ENCODE results near the gene APOA4. TPM values are rescaled to one million over a fixed set of nuclear protein-coding genes. Genes with fewer than 3 reads are reported as not detected.

Gene APOA4
- total and polyA plus RNA-seq, 9 of the 15 experiments (the other 6 are each of a cell fraction or from before 2014, with no cell fraction given): 0.07 TPM; not detected in 8

DNA sequence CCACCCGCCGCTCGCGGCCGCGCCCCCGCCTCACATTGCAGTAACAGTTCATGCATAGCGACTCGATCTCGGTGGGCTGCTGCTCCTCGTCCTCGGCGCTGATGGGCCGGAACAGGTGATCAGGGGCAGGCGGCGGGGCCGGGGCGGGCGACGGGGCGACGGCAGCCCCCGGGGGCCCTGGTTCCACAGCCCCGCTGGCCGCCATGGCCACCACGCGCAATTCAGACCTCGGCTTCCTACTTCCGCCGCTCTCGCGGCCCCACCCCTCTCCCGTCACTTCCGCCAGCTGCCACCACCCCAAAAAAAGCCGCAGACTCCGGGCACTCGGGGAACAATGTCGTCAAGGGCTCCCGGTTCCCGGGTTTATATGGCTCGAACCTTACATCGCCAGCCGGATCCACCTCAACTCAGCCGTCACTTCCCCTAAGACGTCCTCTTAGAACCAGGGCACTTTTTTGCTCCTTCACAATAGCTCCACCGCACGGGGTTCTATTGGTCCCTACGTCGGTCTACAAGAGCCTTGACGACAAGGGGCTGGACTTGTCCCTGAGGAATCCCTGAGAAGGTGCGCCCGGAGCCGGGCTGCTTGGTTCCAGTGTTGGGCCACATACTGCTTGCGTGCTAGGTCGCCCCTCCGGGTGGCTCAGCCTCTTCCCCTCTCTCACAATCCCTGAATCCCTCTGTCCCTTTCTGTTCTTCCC, 35.2 kb downstream of the APOA4 start, which contains the start of gene ZPR1 (continued):
- TF ChIP-seq HCFC1 (IDR thresholded peaks at IDR 0.05; ENCODE audit: low read depth, low read length): peak; percentile 56
- TF ChIP-seq, protein P1, sequence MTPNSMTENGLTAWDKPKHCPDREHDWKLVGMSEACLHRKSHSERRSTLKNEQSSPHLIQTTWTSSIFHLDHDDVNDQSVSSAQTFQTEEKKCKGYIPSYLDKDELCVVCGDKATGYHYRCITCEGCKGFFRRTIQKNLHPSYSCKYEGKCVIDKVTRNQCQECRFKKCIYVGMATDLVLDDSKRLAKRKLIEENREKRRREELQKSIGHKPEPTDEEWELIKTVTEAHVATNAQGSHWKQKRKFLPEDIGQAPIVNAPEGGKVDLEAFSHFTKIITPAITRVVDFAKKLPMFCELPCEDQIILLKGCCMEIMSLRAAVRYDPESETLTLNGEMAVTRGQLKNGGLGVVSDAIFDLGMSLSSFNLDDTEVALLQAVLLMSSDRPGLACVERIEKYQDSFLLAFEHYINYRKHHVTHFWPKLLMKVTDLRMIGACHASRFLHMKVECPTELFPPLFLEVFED (CRISPR knock-in tag; conservative IDR thresholded peaks at IDR 0.05): 0 out of 2 replicates have a peak, but pooled peaks have one; percentile 35
- TF ChIP-seq, protein P2, sequence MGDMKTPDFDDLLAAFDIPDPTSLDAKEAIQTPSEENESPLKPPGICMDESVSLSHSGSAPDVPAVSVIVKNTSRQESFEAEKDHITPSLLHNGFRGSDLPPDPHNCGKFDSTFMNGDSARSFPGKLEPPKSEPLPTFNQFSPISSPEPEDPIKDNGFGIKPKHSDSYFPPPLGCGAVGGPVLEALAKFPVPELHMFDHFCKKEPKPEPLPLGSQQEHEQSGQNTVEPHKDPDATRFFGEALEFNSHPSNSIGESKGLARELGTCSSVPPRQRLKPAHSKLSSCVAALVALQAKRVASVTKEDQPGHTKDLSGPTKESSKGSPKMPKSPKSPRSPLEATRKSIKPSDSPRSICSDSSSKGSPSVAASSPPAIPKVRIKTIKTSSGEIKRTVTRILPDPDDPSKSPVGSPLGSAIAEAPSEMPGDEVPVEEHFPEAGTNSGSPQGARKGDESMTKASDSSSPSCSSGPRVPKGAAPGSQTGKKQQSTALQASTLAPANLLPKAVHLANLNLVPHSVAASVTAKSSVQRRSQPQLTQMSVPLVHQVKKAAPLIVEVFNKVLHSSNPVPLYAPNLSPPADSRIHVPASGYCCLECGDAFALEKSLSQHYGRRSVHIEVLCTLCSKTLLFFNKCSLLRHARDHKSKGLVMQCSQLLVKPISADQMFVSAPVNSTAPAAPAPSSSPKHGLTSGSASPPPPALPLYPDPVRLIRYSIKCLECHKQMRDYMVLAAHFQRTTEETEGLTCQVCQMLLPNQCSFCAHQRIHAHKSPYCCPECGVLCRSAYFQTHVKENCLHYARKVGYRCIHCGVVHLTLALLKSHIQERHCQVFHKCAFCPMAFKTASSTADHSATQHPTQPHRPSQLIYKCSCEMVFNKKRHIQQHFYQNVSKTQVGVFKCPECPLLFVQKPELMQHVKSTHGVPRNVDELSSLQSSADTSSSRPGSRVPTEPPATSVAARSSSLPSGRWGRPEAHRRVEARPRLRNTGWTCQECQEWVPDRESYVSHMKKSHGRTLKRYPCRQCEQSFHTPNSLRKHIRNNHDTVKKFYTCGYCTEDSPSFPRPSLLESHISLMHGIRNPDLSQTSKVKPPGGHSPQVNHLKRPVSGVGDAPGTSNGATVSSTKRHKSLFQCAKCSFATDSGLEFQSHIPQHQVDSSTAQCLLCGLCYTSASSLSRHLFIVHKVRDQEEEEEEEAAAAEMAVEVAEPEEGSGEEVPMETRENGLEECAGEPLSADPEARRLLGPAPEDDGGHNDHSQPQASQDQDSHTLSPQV (IDR thresholded peaks at IDR 0.05): no peak
- TF ChIP-seq, protein P3, sequence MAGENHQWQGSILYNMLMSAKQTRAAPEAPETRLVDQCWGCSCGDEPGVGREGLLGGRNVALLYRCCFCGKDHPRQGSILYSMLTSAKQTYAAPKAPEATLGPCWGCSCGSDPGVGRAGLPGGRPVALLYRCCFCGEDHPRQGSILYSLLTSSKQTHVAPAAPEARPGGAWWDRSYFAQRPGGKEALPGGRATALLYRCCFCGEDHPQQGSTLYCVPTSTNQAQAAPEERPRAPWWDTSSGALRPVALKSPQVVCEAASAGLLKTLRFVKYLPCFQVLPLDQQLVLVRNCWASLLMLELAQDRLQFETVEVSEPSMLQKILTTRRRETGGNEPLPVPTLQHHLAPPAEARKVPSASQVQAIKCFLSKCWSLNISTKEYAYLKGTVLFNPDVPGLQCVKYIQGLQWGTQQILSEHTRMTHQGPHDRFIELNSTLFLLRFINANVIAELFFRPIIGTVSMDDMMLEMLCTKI (IDR thresholded peaks at IDR 0.05; ENCODE audit: partially characterized antibody): no peak
- TF ChIP-seq GATAD2A (IDR thresholded peaks at IDR 0.05): no peak
- TF ChIP-seq GTF2E2 (tag; IDR thresholded peaks at IDR 0.05): no peak
- TF ChIP-seq DNMT1 (IDR thresholded peaks at IDR 0.05): no peak
- TF ChIP-seq, protein P4, sequence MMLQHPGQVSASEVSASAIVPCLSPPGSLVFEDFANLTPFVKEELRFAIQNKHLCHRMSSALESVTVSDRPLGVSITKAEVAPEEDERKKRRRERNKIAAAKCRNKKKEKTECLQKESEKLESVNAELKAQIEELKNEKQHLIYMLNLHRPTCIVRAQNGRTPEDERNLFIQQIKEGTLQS (IDR thresholded peaks at IDR 0.05): no peak; the same call in 1 of the 2 replicates
- TF ChIP-seq, protein P4 (CRISPR knock-in tag; conservative IDR thresholded peaks at IDR 0.05): no peak
- no peak for TF ChIP-seq DDX20 (tag; IDR thresholded peaks at IDR 0.05; ENCODE audit: low read depth)
- no peak for TF ChIP-seq CBX8 (IDR thresholded peaks at IDR 0.05; ENCODE audit: borderline replicate concordance, extremely low read depth, low read depth, low read length, poor library complexity, severe bottlenecking)
- TF ChIP-seq SMAD2 (IDR thresholded peaks at IDR 0.05; ENCODE audit: low read depth, low read length): no peak
- TF ChIP-seq ZNF445 (CRISPR knock-in tag; IDR thresholded peaks at IDR 0.05; ENCODE audit: low read depth): no peak
- TF ChIP-seq PHB (CRISPR knock-in tag; IDR thresholded peaks at IDR 0.05): no peak
- TF ChIP-seq ZC3H11A (IDR thresholded peaks at IDR 0.05; ENCODE audit: low read depth, low read length): no peak
- TF ChIP-seq SNIP1 (IDR thresholded peaks at IDR 0.05; ENCODE audit: low read depth): no peak
- TF ChIP-seq PYGO2 (tag; IDR thresholded peaks at IDR 0.05): no peak
- no peak for TF ChIP-seq THRAP3 (IDR thresholded peaks at IDR 0.05; ENCODE audit: borderline replicate concordance)
- TF ChIP-seq SMAD4 (CRISPR knock-in tag; conservative IDR thresholded peaks at IDR 0.05): no peak
